ENCODE results near the gene SLC5A9.

DNA sequence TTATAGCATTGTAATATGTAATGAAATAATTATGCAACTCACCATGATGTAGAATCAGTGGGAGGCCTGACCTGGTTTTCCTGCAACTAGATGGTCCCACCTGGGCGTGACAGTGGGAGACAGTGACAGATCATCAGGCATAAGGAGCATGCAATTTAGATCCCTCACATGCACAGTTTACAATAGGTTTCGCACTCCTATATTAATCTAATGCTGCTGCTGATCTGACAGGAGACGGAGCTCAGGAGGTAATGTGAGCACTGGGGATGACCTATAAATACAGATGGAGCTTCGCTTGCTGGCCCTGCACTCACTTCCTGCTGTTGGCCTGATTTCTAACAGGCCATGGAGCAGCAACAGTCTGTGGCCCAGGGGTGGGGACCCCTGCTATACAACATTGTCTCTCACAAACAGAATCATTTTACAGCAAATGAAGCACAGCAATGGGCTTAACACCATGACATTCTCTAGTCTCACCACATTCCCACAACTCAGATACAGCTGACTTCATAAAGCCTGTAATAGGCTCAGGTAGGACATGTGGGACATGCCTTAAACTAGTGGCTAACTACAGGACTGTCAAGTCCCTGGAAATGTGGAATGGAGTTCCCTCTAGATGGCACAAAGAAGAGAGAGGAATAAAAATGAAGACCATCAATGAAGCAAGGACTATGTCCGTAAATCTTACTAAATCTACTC is 40.7 kb upstream of the SLC5A9 start:
- TF ChIP-seq, protein P1, sequence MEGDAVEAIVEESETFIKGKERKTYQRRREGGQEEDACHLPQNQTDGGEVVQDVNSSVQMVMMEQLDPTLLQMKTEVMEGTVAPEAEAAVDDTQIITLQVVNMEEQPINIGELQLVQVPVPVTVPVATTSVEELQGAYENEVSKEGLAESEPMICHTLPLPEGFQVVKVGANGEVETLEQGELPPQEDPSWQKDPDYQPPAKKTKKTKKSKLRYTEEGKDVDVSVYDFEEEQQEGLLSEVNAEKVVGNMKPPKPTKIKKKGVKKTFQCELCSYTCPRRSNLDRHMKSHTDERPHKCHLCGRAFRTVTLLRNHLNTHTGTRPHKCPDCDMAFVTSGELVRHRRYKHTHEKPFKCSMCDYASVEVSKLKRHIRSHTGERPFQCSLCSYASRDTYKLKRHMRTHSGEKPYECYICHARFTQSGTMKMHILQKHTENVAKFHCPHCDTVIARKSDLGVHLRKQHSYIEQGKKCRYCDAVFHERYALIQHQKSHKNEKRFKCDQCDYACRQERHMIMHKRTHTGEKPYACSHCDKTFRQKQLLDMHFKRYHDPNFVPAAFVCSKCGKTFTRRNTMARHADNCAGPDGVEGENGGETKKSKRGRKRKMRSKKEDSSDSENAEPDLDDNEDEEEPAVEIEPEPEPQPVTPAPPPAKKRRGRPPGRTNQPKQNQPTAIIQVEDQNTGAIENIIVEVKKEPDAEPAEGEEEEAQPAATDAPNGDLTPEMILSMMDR (conservative IDR thresholded peaks at IDR 0.05) = no peak
- no peak for TF ChIP-seq ZFX (IDR thresholded peaks at IDR 0.05)
